ELR (cell line): ENCODE results near the gene PICALM.
A peak's percentile ranks its signal among the peaks of the same experiment; 100 is the strongest.
"Not testable (repeated sequence)": the region's sequence is repeated elsewhere in the genome, so short reads cannot be mapped to it uniquely, and the experiment has no call there.

ENCODE experiments used
- DNase-seq: peaks from one replicate; pipeline ENCODE4 v3.0.0-alpha.2; 2015; ENCODE audit warnings: low read depth

Gene PICALM, protein sequence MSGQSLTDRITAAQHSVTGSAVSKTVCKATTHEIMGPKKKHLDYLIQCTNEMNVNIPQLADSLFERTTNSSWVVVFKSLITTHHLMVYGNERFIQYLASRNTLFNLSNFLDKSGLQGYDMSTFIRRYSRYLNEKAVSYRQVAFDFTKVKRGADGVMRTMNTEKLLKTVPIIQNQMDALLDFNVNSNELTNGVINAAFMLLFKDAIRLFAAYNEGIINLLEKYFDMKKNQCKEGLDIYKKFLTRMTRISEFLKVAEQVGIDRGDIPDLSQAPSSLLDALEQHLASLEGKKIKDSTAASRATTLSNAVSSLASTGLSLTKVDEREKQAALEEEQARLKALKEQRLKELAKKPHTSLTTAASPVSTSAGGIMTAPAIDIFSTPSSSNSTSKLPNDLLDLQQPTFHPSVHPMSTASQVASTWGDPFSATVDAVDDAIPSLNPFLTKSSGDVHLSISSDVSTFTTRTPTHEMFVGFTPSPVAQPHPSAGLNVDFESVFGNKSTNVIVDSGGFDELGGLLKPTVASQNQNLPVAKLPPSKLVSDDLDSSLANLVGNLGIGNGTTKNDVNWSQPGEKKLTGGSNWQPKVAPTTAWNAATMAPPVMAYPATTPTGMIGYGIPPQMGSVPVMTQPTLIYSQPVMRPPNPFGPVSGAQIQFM

DNA sequence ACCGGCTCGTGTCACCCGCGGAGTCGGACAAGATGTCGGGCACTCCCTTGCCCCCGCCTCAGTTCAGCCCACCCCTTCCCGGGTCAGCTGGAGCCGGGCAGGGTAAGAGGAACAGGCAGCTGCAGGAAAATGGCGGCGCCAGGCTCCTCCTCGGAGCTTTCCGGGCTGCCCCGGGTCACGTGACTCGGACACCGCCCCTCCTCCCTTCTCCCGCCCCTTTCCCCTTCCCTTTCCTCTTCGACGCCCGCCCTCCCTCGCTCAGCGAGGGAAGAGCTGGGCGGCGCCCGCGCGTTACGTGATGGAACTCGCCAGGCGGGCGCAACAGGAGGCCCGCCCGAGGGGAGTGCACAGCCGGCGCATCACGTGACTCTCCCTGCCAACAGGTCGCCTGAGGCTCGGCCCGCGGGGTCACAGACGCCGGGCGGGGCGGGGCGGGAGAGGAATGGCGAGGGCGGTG lies at the start of gene PICALM:
Gene PICALM, minus strand, starts transcription at position 134 of the 457 bp plus-strand sequence. CDS start 304 bp downstream, outside the sequence.
- peak; percentile 99 for DNase-seq

DNA sequence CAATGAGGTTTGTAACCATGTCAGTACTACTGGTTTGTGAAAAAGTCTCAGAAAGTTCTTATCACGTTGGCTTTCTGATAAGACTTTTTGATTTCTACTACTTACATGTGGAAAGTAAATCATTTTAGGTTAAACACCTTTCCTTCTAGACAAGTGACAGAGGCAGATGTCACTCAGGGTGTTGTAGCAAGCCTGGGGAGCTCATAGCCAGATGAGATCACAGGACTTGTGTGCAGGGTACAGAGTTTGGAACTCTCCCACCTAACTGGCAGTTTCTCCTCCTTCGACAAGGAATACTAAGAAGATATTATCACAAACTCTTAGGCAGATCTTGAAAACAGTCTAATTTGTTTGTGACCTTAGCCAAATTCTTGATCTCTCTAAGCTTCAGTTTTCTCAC lies 49.4 kb upstream of the PICALM start:
- DNase-seq: no peak

DNA sequence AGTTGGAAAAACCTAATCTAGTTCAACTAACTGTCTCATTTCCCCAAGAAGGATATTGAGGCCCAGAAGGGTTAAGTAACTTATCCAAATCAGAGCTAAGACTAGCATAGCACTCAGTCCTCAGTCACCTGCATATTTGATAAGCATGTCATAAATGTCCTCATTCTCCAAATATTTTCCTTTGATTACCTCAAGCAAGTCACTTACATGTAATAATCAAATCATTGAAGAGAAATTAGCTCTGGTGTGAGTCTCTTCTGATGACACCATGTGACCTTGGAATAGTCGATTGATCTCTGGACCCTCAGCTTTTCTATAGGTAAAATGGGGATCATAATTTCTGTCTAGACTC lies 48.8 kb upstream of the PICALM start:
- DNase-seq: peak; percentile 59

DNA sequence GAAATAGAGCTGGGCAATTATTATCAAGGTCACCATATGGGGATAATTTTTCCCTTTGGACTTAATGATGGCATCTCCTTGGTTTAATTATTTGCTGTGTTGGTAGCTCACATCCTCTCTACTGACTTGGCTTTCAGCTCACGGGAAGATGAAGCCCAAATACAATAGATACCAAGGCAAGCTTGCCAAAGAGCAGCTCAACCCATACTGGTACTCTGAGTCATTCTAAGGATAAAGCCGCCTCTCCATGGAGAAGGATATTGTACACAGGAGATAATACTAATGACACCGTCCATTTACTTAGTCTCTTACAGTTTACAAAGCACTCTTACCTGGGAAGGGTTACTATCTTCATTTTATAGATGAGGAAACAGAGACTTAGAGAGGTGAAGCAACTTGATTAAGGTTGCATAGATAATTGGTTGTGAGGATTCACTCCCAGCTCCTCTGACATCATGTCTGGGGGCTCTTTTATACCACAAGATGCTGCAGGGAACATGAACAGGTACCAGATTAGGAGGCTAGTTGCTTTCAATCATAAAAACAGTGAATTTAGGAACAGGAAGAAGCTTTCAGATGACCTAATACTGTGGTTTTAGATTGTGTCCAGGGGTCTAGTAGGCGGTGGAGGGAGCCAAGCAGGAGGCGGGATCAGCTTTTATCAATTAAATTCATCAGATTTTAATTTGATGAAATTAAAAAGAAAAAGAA lies 48.3 kb upstream of the PICALM start:
- peak; percentile 73 for DNase-seq

DNA sequence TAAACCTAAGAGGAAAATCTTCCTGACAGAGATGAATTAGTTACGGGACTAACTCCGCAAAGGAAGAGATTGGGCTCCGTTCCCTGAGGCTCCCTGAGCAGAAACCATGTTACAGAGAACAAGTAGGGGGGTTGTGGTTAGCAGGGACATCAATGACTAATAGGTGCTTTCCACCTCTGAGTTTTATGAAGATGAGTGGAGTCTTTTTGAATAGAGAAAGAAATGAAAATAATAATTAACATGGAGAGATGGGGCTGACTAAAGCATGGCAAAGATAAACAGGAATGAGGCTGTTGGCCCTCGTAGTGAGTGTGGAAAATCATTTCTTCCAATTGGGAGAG lies 47.5 kb upstream of the PICALM start:
- DNase-seq: peak; percentile 91

DNA sequence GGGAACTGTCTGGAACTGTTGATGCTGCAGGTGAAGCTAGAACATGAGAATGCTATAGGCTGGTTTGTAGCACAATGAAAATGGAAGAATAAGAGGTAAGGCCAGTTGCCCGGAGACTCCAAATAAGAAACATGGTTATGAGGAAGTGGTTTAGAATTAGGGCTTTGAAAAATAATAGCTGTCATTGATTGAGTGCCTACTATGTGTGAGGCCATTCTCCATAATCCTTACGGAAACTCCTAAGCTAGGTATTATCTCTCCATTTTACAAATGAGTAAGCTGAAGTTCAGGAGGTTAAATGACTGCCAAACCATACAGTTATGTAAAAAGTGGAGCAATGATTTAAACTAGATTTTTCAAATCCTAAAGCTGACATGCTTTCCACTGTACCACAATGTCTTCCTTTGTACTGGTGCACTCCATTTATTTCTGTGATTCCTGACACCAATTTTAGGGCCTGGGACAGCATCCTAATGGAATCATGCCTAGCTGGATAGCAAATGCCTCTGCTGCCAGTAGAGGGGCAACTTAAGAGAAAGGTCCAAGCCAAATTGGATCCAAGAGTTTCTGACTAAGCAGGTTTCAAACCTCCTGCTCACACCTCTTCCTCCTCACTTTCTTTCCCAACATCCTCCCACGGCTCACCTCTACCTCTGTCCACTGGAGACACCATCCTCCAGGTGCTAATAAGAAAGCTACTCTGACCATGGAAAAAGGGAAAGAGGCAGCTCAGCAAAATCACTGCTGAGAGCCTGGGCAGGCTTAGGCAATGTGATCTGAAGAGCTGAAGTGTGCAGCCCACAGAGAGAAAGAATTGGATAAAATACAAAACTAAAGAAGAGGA lies 46.9 kb upstream of the PICALM start:
- peak; percentile 52 for DNase-seq

DNA sequence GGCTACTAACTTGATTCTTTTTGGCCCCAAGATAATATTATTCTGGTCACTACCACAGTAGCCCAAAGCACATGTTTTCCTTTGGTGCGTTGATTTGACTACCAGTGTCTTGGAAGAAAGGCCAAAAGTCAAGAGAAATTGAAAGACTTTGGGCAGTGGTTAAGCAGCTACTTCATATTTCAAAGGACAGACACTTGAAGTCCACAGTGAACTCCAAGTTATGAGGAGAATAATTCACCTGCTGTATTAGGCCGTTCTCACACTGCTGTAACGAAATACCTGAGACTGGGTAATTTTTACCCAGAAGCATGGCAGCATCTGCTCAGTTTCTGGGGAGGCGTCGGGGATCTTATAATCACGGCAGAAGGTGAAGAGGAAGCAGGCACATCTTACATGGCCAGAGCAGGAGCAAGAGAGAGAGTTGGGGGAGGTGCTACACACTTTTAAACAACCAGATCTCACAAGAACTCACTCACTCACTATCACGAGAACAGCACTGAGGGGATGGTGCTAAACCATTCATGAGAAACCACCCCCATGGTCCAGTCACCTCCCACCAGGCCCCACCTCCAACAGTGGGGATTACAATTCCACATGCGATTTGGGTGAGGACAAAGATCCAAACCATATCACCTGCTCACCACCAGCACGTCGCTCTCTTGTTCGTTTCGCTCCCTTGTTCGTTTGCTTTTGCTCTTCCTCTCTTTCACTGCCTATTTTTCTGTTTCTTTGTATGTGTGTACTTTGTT lies 40.2 kb upstream of the PICALM start:
- DNase-seq: no peak

DNA sequence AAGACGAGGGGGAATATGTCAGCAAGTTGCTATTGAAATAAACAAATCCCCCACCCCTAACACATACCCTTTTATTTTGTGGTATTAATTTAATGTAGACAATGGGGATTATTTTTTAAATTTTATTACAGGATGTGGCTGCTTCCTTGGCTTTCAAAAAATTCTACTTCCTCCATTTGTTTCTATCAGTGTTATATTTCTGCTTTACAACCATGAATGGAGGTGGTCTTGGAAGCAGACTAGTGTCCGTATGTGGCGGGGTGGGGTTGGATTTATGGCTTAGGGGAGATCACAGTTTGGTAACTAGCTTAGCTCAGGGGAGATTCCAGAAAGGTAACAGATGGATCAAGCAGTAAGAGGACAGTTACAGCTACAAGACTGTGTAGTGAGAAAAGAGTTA lies 39.3 kb upstream of the PICALM start:
- DNase-seq: no peak

DNA sequence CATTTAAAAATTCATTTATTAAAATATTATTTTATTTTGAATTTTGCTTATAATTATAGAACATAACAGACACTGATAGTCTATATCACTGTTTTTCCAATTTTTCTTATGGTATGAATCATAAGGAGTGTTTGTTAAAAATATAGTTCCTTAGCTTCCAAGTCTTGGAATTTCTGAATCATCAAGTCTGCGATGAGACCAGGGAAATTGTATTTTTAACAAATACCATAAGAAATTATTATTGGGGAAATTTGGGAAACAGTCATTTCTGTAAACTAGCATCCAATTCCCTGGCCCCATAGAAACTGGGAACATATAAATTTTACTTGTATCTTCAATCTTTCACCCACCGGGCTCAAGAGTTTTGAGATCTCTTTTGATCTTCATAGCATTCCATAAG lies 38.0 kb upstream of the PICALM start:
- DNase-seq: peak; percentile 54

DNA sequence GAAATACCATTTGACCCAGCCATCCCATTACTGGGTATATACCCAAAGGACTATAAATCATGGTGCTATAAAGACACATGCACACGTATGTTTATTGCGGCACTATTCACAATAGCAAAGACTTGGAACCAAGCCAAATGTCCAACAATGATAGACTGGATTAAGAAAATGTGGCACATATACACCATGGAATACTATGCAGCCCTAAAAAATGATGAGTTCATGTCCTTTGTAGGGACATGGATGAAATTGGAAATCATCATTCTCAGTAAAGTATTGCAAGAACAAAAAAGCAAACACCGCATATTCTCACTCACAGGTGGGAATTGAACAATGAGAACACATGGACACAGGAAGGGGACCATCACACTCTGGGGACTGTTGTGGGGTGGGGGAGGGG lies 37.1 kb upstream of the PICALM start:
- DNase-seq: not testable (repeated sequence)

DNA sequence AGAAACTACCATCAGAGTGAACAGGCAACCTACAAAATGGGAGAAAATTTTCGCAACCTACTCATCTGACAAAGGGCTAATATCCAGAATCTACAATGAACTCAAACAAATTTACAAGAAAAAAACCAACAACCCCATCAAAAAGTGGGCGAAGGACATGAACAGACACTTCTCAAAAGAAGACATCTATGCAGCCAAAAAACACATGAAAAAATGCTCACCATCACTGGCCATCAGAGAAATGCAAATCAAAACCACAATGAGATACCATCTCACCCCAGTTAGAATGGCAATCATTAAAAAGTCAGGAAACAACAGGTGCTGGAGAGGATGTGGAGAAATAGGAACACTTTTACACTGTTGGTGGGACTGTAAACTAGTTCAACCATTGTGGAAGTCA lies 36.7 kb upstream of the PICALM start:
- DNase-seq: not testable (repeated sequence)

DNA sequence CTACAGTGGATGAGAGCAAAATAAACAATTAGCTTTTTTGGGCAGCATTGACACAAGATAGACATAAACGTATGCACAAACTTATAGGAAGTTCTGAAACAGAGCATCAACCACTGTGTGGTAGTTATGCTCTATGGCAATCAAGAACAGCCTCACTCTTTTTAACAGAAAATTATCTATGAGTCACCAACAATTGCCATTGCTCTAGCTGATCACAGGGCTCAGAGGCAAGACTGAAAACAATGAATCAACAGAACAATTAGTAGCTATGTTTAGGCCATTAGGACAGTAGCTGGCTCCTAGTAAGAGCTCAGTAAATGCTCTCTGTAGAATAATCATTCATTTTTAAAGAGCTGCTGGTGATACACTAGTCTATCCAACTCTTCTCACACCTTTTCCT lies 34.9 kb upstream of the PICALM start:
- peak; percentile 36 for DNase-seq

DNA sequence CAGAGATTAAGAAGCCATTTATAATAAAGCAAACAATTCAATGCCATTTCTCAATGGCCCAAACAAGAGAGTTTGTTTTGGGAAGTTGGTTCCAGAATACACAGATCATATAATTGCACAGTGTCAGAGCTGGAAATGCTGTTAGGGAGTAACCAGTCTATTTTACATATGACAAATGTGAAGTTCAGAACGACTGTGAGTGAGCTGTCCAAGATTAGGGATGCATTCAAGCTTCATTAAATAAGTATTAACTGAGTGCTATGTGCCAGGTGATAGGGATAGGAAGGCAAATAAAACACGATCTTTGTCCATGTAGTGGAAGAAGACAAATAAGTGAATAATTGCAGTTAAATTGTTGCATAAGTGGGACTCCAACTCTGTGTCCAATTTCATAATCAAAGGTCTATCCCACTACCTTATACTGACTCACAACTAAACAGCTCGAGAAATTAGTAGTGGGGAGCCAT lies 33.1 kb upstream of the PICALM start:
- peak; percentile 45 for DNase-seq

DNA sequence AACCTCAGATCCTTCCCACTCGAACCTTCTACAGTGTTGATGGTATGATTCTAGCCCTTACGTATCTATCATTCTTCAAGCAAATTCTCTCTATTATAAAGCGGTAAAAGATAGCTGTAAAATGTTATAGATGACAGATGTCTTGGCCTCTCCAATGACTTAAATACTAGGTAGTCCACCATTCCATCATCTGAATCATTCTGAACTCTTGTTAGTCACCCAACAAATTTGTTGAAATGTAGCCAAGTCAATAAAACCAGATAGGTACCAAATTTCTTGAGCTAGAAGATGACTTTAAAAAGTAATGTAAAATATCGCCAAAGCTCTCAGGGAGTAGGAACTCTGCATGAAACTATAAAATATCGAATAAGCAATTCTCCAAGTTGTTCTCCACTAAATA lies 32.6 kb upstream of the PICALM start:
- peak; percentile 74 for DNase-seq

DNA sequence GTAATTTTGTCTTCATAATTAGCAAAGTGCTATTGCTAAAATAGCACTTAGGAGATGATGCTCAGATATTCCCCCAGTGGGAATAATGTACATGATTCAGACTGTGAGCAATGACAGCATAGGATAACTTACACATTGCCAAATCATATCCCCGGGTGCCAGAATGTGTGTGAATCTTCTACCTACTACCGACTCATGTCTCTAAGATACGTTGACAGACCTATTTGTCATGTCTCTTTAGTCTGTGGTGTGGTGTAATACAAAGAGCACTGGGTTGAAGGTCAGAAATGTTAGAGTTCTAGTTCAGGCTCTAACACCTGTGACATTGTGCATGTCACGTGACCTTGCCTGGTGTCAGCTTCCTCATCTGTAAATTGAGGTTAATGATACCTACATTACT lies 31.0 kb upstream of the PICALM start:
- DNase-seq: peak; percentile 83

DNA sequence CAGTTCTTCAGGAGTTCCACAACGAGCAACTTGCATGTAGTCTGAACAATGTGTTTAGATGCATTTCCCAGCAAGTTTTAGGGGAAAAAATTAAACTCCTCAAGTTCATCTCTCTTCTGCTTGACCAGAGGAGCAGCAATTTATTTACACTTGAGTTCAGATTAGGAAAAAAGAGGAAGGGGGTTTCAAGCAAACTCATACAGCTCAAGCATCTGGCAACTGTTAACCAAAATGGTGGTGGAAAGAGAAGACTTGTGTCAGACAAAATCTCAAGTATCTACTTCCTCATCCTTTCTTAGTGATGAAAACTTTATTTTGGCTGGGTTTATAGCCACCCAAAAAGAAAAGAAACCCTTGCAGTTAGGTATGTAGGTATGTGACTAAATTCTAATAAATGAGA lies 29.1 kb upstream of the PICALM start:
- DNase-seq: no peak

DNA sequence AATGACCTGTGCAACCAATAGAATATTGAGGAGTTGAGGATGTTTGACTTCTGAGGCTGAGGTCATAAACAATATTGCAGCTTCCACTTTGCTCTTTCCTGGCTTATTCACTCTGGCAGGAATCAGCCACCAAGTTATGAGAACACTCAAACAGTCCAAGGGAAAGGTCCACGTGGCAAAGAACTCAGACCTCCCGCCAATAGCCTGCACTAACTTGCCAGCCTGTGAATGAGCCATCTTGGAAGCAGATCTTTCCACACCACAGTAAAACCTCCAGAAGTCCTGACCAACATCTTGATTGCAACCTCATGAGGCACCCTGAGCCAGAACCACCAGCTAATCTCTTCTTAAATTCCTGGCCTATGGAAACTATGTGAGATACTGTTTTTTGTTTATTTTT lies 22.7 kb upstream of the PICALM start:
- peak; percentile 46 for DNase-seq

DNA sequence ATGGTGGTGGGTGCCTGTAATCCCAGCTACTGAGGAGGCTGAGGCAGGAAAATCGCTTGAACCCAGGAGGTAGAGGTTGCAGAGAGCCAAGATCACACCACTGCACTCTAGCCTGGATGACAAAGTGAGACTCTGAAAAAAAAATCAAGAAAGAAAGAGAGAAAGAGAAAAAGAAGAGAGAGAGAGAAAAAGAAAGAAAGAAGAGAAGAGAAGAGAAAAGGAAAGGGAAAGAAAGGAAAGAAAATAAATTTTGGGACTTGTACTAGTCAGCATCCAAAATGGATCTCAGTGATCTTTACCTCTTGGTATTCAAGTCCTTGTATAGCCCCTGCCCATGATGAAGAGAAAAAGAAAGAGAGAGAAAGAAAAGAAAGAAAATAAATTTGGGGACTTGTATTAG lies 22.2 kb upstream of the PICALM start:
- no peak for DNase-seq

DNA sequence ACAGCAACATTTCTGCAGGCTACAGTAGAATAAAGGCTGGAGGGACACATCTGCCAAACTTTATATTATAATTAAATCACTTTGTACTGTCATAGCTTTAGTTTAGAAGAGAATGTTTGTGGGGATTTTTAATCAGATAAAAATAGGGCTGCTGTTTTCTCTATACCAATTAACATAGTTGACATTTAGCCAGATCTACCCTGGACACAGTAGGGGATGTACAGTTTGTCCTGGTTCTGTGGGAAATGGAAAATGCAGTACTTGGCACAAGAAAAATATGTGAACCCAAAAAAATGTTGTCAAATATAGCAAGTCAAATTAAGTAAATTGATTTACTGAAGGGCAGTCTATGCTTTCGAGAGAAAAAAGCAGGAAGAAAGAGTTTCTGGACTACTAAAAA lies 20.8 kb upstream of the PICALM start:
- DNase-seq: no peak

DNA sequence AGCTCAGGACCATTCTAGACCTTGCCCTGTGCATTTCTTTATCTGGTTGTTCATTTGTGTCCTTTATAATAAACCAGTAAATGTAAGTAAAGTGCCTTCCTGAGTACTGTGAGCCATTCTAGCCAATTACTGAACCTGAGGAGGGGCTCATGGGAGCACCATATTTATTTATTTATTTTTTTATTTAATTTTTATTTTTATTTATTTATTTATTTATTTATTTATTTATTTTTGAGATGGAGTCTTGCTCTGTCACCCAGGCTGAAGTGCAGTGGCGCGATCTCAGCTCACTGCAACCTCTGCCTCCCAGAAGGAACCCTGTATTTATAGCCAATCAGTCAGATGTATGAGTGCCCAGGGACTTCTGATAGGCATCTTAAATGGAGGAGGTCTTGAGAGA lies 18.8 kb upstream of the PICALM start:
- not testable (repeated sequence) for DNase-seq

DNA sequence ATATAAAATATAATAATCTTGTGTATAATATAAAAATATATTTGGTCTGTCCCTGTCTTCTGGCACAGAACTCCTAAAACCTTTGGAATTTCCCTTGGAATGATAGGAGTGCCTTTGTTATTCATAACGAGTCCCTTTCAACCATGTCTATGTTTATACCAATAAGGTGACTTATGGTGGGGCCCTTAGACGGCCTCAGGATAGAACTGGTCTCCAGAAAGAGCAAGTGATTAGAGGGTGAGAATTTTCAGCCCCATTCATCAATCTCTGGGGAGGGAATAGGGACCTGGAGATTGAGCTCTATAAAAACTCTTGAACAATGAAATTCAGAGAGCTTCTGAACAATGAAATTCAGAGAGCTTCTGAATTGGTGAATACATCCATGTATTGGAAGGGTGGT lies 18.4 kb upstream of the PICALM start:
- no peak for DNase-seq
